ENCODE results near the gene DDHD1.

The DDHD1 gene

DNA sequence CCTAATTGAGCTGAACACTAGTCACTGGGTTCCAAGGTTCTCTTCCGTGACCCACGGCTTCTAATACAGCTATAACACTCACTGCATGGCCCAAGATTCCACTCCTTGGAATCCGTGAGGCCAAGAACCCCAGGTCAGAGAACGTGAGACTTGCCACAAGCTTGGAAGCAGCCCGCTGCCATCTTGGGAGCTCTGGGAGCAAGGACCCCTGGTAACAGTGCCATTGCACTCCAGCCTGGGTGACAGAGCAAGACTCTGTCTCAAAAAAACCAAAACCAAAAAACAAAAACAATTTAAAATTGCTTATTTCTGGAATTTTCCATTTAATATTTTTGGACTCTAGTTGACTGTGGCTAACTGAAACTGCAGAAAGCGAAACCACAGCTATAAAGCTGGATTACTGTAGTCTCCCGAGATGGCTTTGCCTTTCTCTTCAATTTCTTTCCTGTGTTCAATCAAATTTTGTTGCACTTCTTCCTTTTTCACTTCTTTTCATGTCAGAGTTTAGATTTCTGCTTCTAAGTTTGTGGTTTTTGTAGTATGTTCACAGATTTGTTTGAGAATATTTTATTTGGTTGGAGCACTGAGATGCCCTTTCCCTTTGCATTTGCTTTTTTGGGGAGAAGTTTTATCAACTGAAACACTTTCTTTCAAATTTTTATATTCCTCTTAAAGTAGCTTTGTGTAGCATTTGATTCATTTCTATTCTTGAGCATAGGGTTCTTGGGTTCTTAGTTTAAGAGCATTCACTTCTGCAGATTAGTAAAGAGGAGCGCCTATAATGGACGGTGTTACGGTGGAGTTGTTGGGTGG lies 44.6 kb downstream of the DDHD1 start:
- H3F3A ChIP-seq (ENCODE audit: insufficient read depth): peaks cover 41% of the 10 kb centered on the region
- no peaks in the 10 kb centered on the region for H3K27me3 ChIP-seq (ENCODE audit: low read length)
- H3K4me3 ChIP-seq (ENCODE audit: insufficient read depth, low read length, poor library complexity, severe bottlenecking): peak overlapping the region; percentile 54
- no peaks in the 10 kb centered on the region for H3K9me2 ChIP-seq (replicated peaks; ENCODE audit: insufficient read depth, low read length)
- no peaks in the 10 kb centered on the region for H3K9me3 ChIP-seq (ENCODE audit: insufficient read depth, low read length)
- no peak for TF ChIP-seq EZH2phosphoT487 (conservative IDR thresholded peaks at IDR 0.05; ENCODE audit: low read length)
- TF ChIP-seq, protein P1, sequence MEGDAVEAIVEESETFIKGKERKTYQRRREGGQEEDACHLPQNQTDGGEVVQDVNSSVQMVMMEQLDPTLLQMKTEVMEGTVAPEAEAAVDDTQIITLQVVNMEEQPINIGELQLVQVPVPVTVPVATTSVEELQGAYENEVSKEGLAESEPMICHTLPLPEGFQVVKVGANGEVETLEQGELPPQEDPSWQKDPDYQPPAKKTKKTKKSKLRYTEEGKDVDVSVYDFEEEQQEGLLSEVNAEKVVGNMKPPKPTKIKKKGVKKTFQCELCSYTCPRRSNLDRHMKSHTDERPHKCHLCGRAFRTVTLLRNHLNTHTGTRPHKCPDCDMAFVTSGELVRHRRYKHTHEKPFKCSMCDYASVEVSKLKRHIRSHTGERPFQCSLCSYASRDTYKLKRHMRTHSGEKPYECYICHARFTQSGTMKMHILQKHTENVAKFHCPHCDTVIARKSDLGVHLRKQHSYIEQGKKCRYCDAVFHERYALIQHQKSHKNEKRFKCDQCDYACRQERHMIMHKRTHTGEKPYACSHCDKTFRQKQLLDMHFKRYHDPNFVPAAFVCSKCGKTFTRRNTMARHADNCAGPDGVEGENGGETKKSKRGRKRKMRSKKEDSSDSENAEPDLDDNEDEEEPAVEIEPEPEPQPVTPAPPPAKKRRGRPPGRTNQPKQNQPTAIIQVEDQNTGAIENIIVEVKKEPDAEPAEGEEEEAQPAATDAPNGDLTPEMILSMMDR (IDR thresholded peaks at IDR 0.05; ENCODE audit: insufficient read depth, low read length, poor library complexity, severe bottlenecking): no peak
- peak overlapping the region; percentile 93 for H3K4me2 ChIP-seq (ENCODE audit: low read depth, low read length, poor library complexity, severe bottlenecking)
- peak overlapping the region; percentile 59 for H3K9ac ChIP-seq (ENCODE audit: low read length)
- peaks cover 99% of the 10 kb centered on the region for H3K79me2 ChIP-seq (ENCODE audit: insufficient read depth, low read length)
- peak overlapping the region; percentile 87 for H3K27ac ChIP-seq (ENCODE audit: low read depth, low read length)
- H4K20me1 ChIP-seq (ENCODE audit: low read depth, low read length): no peaks in the 10 kb centered on the region
- H3K36me3 ChIP-seq (ENCODE audit: low read length): peaks cover 2% of the 10 kb centered on the region; the same call in 1 of the 2 replicates
- H2AFZ ChIP-seq (ENCODE audit: low read depth, low read length, severe bottlenecking): peak overlapping the region; percentile 19

DNA sequence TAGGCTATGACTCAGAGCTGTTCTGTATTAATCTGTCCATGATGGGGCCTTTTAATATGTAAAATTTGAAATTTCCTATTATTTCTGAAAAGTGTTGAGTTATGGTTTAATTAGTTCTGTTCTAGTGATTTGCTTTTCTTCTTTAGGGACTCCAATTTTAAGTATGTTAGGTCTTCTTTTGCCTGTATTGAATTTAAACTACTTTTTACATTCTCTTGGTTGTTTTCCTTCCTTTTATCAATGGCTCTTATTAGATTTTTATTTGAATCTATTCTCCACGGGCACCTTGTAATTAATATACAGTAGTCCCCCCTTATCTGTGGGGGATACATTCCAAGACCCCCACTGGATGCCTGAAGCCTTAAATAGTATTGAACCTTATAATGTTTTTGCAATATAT lies 46.4 kb downstream of the DDHD1 start:
- no peaks in the 10 kb centered on the region for H3K27me3 ChIP-seq (ENCODE audit: low read length)
- H3K9ac ChIP-seq (ENCODE audit: low read length): no peak overlapping the region
- H3K79me2 ChIP-seq (ENCODE audit: insufficient read depth, low read length): peaks cover 81% of the 10 kb centered on the region
- H3K9me2 ChIP-seq (replicated peaks; ENCODE audit: insufficient read depth, low read length): no peaks in the 10 kb centered on the region
- H3F3A ChIP-seq (ENCODE audit: insufficient read depth): peaks cover 51% of the 10 kb centered on the region
- TF ChIP-seq EZH2phosphoT487 (conservative IDR thresholded peaks at IDR 0.05; ENCODE audit: low read length): no peak
- TF ChIP-seq, protein P1 (IDR thresholded peaks at IDR 0.05; ENCODE audit: insufficient read depth, low read length, poor library complexity, severe bottlenecking): no peak
- no peak overlapping the region for H3K27ac ChIP-seq (ENCODE audit: low read depth, low read length)
- H2AFZ ChIP-seq (ENCODE audit: low read depth, low read length, severe bottlenecking): no peak overlapping the region
- H3K4me3 ChIP-seq (ENCODE audit: insufficient read depth, low read length, poor library complexity, severe bottlenecking): no peak overlapping the region
- H3K9me3 ChIP-seq (ENCODE audit: insufficient read depth, low read length): no peaks in the 10 kb centered on the region
- H3K36me3 ChIP-seq (ENCODE audit: low read length): peaks cover 16% of the 10 kb centered on the region; the same call in 1 of the 2 replicates
- H3K4me2 ChIP-seq (ENCODE audit: low read depth, low read length, poor library complexity, severe bottlenecking): peak overlapping the region; percentile 4
- H4K20me1 ChIP-seq (ENCODE audit: low read depth, low read length): no peaks in the 10 kb centered on the region

DNA sequence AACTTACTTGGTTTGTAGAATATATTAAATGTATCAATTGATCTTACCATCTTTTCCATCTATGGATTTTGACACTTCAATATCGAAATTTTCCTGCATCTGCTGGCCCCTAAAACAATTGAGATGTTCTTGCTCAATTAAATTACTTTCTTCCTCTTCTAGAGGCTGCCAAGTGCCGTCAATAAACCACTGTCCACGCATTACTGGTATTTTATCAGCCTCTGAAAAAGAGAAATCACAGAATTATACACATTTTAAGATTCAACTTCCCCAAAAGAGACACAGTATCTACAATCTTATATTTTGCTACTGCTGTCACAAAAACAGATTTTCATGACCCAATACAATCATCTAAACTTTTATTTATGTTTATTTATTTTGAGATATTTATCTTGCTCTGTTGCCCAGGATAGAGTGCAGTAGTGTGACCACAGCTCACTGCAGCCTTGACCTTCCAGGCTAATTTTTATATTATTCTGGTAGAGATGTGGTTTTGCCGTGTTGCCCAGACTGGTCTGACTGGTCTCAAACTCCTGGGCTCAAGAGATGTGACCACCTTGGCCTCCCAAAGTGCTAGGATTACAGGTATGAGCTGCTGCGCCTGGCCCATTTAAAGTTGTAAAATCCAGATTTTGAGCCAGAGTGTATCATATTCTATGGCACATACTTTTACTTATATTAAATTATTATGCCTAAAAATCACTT lies 49.3 kb downstream of the DDHD1 start:
- no peak for TF ChIP-seq EZH2phosphoT487 (conservative IDR thresholded peaks at IDR 0.05; ENCODE audit: low read length)
- TF ChIP-seq, protein P1 (IDR thresholded peaks at IDR 0.05; ENCODE audit: insufficient read depth, low read length, poor library complexity, severe bottlenecking): no peak
- H3K36me3 ChIP-seq (ENCODE audit: low read length): peaks cover 22% of the 10 kb centered on the region; the same call in 1 of the 2 replicates
- H3K27ac ChIP-seq (ENCODE audit: low read depth, low read length): 0 out of 2 replicates have a peak overlapping the region, but pooled peaks have one; percentile 1
- H4K20me1 ChIP-seq (ENCODE audit: low read depth, low read length): no peaks in the 10 kb centered on the region
- H3K79me2 ChIP-seq (ENCODE audit: insufficient read depth, low read length): peaks cover 52% of the 10 kb centered on the region
- H2AFZ ChIP-seq (ENCODE audit: low read depth, low read length, severe bottlenecking): no peak overlapping the region
- H3K27me3 ChIP-seq (ENCODE audit: low read length): no peaks in the 10 kb centered on the region
- H3K9me2 ChIP-seq (replicated peaks; ENCODE audit: insufficient read depth, low read length): no peaks in the 10 kb centered on the region
- H3K4me3 ChIP-seq (ENCODE audit: insufficient read depth, low read length, poor library complexity, severe bottlenecking): no peak overlapping the region
- H3F3A ChIP-seq (ENCODE audit: insufficient read depth): peaks cover 27% of the 10 kb centered on the region
- H3K4me2 ChIP-seq (ENCODE audit: low read depth, low read length, poor library complexity, severe bottlenecking): no peak overlapping the region
- H3K9me3 ChIP-seq (ENCODE audit: insufficient read depth, low read length): no peaks in the 10 kb centered on the region
- no peak overlapping the region for H3K9ac ChIP-seq (ENCODE audit: low read length)
